NCI-H526 (cell line): Measurements from ENCODE around the gene RPL13.

Source experiments
- DNase-seq, 2 experiments: peaks; one replicate each; lab custom pipeline; 2025; lab: John Stamatoyannopoulos, UW

The RPL13 gene

GRCh38 chr16:89545044-89545830 lies 15.2 kb upstream of the RPL13 start:
- no peak for DNase-seq

- DNase-seq = peak; percentile 14 to 65
These were observed 14.5 kb upstream of the RPL13 start for GRCh38 chr16:89545831-89546574.

GRCh38 chr16:89546781-89547180 lies 13.7 kb upstream of the RPL13 start:
- no peak for DNase-seq

GRCh38 chr16:89547291-89547690 lies 13.2 kb upstream of the RPL13 start:
- no peak for DNase-seq

- DNase-seq = no peak
These were observed 12.6 kb upstream of the RPL13 start for GRCh38 chr16:89547860-89548259.

- no peak for DNase-seq
These were observed 12.0 kb upstream of the RPL13 start for GRCh38 chr16:89548344-89549006.

- no peak for DNase-seq
These were observed 11.3 kb upstream of the RPL13 start for GRCh38 chr16:89549007-89549700.

- no peak for DNase-seq
These were observed 10.0 kb upstream of the RPL13 start for GRCh38 chr16:89550421-89551007.

GRCh38 chr16:89552329-89552728 lies 8.2 kb upstream of the RPL13 start:
- no peak for DNase-seq

- no peak for DNase-seq
These were observed 7.6 kb upstream of the RPL13 start for GRCh38 chr16:89552913-89553312.

GRCh38 chr16:89553733-89554132 lies 6.7 kb upstream of the RPL13 start:
- no peak for DNase-seq

- no peak for DNase-seq
These were observed 6.1 kb upstream of the RPL13 start for GRCh38 chr16:89554343-89554742.

GRCh38 chr16:89555265-89555664 lies 5.2 kb upstream of the RPL13 start:
- no peak for DNase-seq

GRCh38 chr16:89555780-89556179 lies 4.7 kb upstream of the RPL13 start:
- no peak for DNase-seq

- DNase-seq = peak in 1 of 2 experiments; percentile 62
These were observed 3.5 kb upstream of the RPL13 start for GRCh38 chr16:89556750-89557689.

GRCh38 chr16:89557690-89558490 lies 2.6 kb upstream of the RPL13 start:
- DNase-seq = no peak

GRCh38 chr16:89561142-89561883 lies 831 bp downstream of the RPL13 start:
- DNase-seq = no peak

GRCh38 chr16:89561884-89562599 lies 1.6 kb downstream of the RPL13 start:
- DNase-seq = no peak
